ENCODE data around the gene RPS19BP1. TPM values are rescaled to one million over a fixed set of nuclear protein-coding genes. Genes with fewer than 3 reads are reported as not detected.

The RPS19BP1 gene
- total RNA-seq, 4 donors from 2014 or later, result 144 to 176 (median 160) TPM

DNA sequence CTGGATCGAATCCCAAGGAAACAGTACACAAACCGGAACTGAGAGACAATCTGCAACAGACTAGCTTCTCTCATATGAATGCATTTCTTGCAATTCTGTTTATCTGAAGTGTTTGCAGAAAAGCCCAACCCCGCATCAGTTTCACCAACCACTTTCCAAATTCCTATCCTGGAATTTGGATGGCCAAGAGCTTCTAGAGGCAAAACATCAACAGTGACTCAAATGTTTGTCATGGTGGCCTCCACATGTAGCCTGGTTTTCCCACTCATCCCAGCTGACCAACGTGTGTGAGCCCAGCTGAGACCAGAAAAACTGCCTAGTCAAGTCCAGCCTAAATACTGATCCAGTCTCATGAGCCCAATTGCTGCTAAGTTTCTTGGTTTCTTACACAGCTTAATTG, 38.8 kb downstream of the RPS19BP1 start:
- H3K4me1 ChIP-seq, result peaks cover 0 to 35% (median 0%) of the 10 kb centered on the region in 3 donors
- TF ChIP-seq POLR2AphosphoS5 (IDR thresholded peaks at IDR 0.05) (no peak), POLR2A (IDR thresholded peaks at IDR 0.05) (no peak)
- TF ChIP-seq, protein P1, sequence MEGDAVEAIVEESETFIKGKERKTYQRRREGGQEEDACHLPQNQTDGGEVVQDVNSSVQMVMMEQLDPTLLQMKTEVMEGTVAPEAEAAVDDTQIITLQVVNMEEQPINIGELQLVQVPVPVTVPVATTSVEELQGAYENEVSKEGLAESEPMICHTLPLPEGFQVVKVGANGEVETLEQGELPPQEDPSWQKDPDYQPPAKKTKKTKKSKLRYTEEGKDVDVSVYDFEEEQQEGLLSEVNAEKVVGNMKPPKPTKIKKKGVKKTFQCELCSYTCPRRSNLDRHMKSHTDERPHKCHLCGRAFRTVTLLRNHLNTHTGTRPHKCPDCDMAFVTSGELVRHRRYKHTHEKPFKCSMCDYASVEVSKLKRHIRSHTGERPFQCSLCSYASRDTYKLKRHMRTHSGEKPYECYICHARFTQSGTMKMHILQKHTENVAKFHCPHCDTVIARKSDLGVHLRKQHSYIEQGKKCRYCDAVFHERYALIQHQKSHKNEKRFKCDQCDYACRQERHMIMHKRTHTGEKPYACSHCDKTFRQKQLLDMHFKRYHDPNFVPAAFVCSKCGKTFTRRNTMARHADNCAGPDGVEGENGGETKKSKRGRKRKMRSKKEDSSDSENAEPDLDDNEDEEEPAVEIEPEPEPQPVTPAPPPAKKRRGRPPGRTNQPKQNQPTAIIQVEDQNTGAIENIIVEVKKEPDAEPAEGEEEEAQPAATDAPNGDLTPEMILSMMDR (IDR thresholded peaks at IDR 0.05), result no peak
- H3K27me3 ChIP-seq, result peaks cover 6% of the 10 kb centered on the region
- peaks cover 0 to under 1% of the 10 kb centered on the region in 2 donors for H3K36me3 ChIP-seq
- 55 to 61% methylated on average over 4 of the region's 4 CpGs for WGBS, 2 donors (ENCODE audit: low coverage in 1 of 2)
- no peak for ATAC-seq
- no peaks in the 10 kb centered on the region for H3K9me3 ChIP-seq
- H3K4me3 ChIP-seq, result no peak overlapping the region
- no peak overlapping the region for H3K27ac ChIP-seq

DNA sequence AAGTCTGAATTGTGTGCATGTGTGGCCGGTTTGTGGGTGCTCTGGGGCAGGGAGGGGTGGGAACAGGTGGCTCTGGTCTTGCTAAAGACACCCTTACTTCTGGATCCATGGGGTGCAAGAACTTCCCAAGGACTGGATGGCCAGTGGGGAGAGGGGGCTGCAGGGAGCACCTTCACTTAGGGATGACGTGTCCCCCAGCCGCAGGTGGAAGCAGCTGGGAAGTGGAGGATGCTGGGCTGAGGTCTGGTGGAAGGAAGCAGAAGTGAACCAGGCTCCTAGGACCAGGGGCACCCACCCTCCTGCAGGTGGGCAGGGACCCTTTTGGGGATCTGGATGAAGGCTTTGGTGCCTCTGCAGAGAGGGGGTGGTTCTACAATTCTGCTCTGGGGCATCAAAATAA, 40.4 kb downstream of the RPS19BP1 start:
- WGBS, 2 donors (ENCODE audit: low coverage in 1 of 2), result 70 to 100% methylated on average over 1 of the region's 3 CpGs
- TF ChIP-seq POLR2A (IDR thresholded peaks at IDR 0.05), result no peak

GRCh38 chr22:39491696-39492095, 40.9 kb downstream of the RPS19BP1 start:
- 87 to 100% methylated on average over 1 to 4 of the region's 6 CpGs for WGBS, 2 donors (ENCODE audit: low coverage in 1 of 2)
- no peak for ATAC-seq
- no peaks in the 10 kb centered on the region for H3K9me3 ChIP-seq
- H3K36me3 ChIP-seq, result peaks cover 0 to 12% of the 10 kb centered on the region in 2 donors
- TF ChIP-seq EP300 (IDR thresholded peaks at IDR 0.05) (no peak), POLR2A (IDR thresholded peaks at IDR 0.05) (no peak), POLR2AphosphoS5 (IDR thresholded peaks at IDR 0.05) (no peak)
- TF ChIP-seq, protein P1 (IDR thresholded peaks at IDR 0.05), result no peak
- no peak overlapping the region for H3K4me3 ChIP-seq
- no peak overlapping the region for H3K27ac ChIP-seq
- H3K27me3 ChIP-seq, result peaks cover 6% of the 10 kb centered on the region
- peaks cover 0 to 21% (median 0%) of the 10 kb centered on the region in 3 donors for H3K4me1 ChIP-seq

More for the DNA sequence above, 40.4 kb downstream of the RPS19BP1 start:
- H3K4me3 ChIP-seq, result no peak overlapping the region
- peaks cover 0 to 24% (median 0%) of the 10 kb centered on the region in 3 donors for H3K4me1 ChIP-seq
- H3K27ac ChIP-seq, result no peak overlapping the region
- H3K27me3 ChIP-seq, result peaks cover 6% of the 10 kb centered on the region
- no peaks in the 10 kb centered on the region for H3K9me3 ChIP-seq
- H3K36me3 ChIP-seq, result peaks cover 0 to 12% of the 10 kb centered on the region in 2 donors
- ATAC-seq, result no peak

DNA sequence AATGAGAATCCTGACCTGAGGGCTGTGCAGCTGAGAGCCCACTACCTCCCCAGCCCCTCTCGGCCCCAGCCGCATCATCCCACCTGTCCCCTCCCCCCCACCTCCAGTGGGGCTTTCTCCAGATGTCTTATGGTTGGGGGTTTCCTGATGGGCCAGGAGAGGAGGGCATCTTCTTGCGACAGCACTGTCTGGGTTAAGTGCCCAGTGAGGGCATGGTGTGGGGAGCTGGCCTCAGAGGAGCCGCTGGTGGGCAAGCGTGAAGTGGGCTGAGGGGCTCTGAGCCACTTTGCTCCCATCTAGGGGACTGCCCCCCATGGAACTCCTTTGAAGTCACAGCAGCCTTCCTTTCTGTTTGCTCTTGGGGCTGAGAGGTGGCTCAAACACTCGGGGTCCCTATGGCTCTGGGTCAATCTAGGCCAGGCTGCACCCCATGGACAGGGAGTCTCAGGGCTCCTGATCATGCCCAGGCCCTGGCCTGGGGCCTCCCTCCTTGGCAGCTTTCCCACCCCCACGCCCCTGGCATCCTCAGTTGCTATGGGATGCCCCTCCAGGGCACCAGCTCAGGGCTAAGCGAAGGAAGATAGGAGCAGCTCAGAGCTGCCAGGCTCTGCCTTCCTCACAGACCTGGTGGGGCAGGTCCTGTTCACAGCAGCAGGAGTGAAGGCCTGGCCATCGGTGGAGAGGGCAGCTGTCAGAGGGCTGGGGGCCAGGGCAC, 41.4 kb downstream of the RPS19BP1 start:
- no peaks in the 10 kb centered on the region for H3K9me3 ChIP-seq
- ATAC-seq, result no peak
- no peak overlapping the region for H3K27ac ChIP-seq
- TF ChIP-seq, protein P1 (IDR thresholded peaks at IDR 0.05), result no peak
- H3K27me3 ChIP-seq, result peaks cover 6% of the 10 kb centered on the region
- H3K4me1 ChIP-seq, result peaks cover 0 to 16% (median 0%) of the 10 kb centered on the region in 3 donors
- H3K36me3 ChIP-seq, result peaks cover 0 to 12% of the 10 kb centered on the region in 2 donors
- no peak overlapping the region for H3K4me3 ChIP-seq
- WGBS, 2 donors (ENCODE audit: low coverage in 1 of 2), result no CpG with 5 or more reads among the region's 9 CpGs

GRCh38 chr22:39490135-39490798, 42.3 kb downstream of the RPS19BP1 start:
- Histone ChIP-seq H3K27me3 (peaks cover 6% of the 10 kb centered on the region), H3K4me3 (no peak overlapping the region), H3K27ac (no peak overlapping the region), H3K36me3 (peaks cover 0 to 12% of the 10 kb centered on the region in 2 donors), H3K9me3 (no peaks in the 10 kb centered on the region), H3K4me1 (peaks cover 0 to 15% (median 0%) of the 10 kb centered on the region in 3 donors)
- peak; percentile 90 for ATAC-seq
- TF ChIP-seq EP300 (IDR thresholded peaks at IDR 0.05) (no peak), POLR2AphosphoS5 (IDR thresholded peaks at IDR 0.05) (no peak), POLR2A (IDR thresholded peaks at IDR 0.05) (no peak)
- TF ChIP-seq, protein P1 (IDR thresholded peaks at IDR 0.05), result no peak
- WGBS, 2 donors (ENCODE audit: low coverage in 1 of 2), result 10 to 46% methylated on average over 2 to 4 of the region's 13 CpGs

Data from gastroesophageal sphincter (tissue), 4 donors.